ELF-1 (cell line): Measurements from ENCODE around the gene AHI1.
"Not testable (repeated sequence)": the region's sequence is repeated elsewhere in the genome, so short reads cannot be mapped to it uniquely, and the experiment has no call there.

Source experiments
- DNase-seq: peaks from one replicate; pipeline ENCODE4 v3.0.0-alpha.2; 2016; ENCODE audit warnings: low read depth, low spot score

AHI1 gene

GRCh38 chr6:135268263-135268662 lies 229.3 kb downstream of the AHI1 start:
- DNase-seq: no peak

- no peak for DNase-seq
These were observed 230.5 kb downstream of the AHI1 start for GRCh38 chr6:135267085-135267484.

- DNase-seq: no peak
These were observed 230.9 kb downstream of the AHI1 start for GRCh38 chr6:135266675-135267074.

- no peak for DNase-seq
These were observed 232.3 kb downstream of the AHI1 start for GRCh38 chr6:135265278-135265677.

GRCh38 chr6:135261872-135262725 lies 235.4 kb downstream of the AHI1 start:
- DNase-seq: no peak

- DNase-seq: no peak
These were observed 236.9 kb downstream of the AHI1 start for GRCh38 chr6:135260612-135261011.

- DNase-seq: no peak
These were observed 238.6 kb downstream of the AHI1 start for GRCh38 chr6:135258970-135259369.

- DNase-seq: no peak
These were observed 239.7 kb downstream of the AHI1 start for GRCh38 chr6:135257631-135258405.

GRCh38 chr6:135256866-135257265 lies 240.7 kb downstream of the AHI1 start:
- DNase-seq: no peak

GRCh38 chr6:135254471-135254870 lies 243.1 kb downstream of the AHI1 start:
- no peak for DNase-seq

GRCh38 chr6:135251498-135252441 lies 245.8 kb downstream of the AHI1 start:
- peak; percentile 26 for DNase-seq

- peak; percentile 75 for DNase-seq
These were observed 246.6 kb downstream of the AHI1 start for GRCh38 chr6:135250751-135251497.

GRCh38 chr6:135250234-135250633 lies 247.3 kb downstream of the AHI1 start:
- no peak for DNase-seq

GRCh38 chr6:135246412-135247012 lies 251.0 kb downstream of the AHI1 start:
- not testable (repeated sequence) for DNase-seq

- no peak for DNase-seq
These were observed 252.7 kb downstream of the AHI1 start for GRCh38 chr6:135244805-135245204.

GRCh38 chr6:135243871-135244796 lies 253.4 kb downstream of the AHI1 start:
- DNase-seq: no peak

GRCh38 chr6:135240711-135241110 lies 256.8 kb downstream of the AHI1 start:
- DNase-seq: no peak

GRCh38 chr6:135236732-135237131 lies 260.8 kb downstream of the AHI1 start:
- no peak for DNase-seq

- DNase-seq: no peak
These were observed 261.2 kb downstream of the AHI1 start for GRCh38 chr6:135236319-135236718.
